ENCODE results near the gene LSM14B.
A peak's percentile ranks its signal among the peaks of the same experiment; 100 is the strongest.

The LSM14B gene

GRCh38 chr20:62137478-62138203 is 15.4 kb downstream of the LSM14B start:
- H4K12ac ChIP-seq (ENCODE audit: low read depth, low read length), result no peak overlapping the region
- H3K23ac ChIP-seq (ENCODE audit: low read length), result no peak overlapping the region
- H3K14ac ChIP-seq (ENCODE audit: low read length), result no peak overlapping the region
- no peak overlapping the region for H4K8ac ChIP-seq (ENCODE audit: low read depth, low read length)
- H3K4me3 ChIP-seq (ENCODE audit: low read depth, low read length), result no peak overlapping the region
- H3K79me1 ChIP-seq (ENCODE audit: low read length), result no peaks in the 10 kb centered on the region
- H3K36me3 ChIP-seq (ENCODE audit: control insufficient read depth in 1 of 2, insufficient read depth in 2 of 2, low read length in 2 of 2), result peaks cover 62 to 80% of the 10 kb centered on the region in 2 experiments
- no peak overlapping the region for H3K18ac ChIP-seq (ENCODE audit: low read length)
- H3K79me2 ChIP-seq (ENCODE audit: control insufficient read depth, insufficient read depth, low read length, poor library complexity), result peaks cover 19% of the 10 kb centered on the region
- H2BK12ac ChIP-seq (ENCODE audit: low read length), result no peak overlapping the region
- H3K4me1 ChIP-seq (ENCODE audit: control insufficient read depth in 1 of 2, insufficient read depth in 2 of 2, low read length in 2 of 2), result peaks cover 6 to 12% of the 10 kb centered on the region in 2 experiments
- H3K27ac ChIP-seq (ENCODE audit: low read depth, low read length), result no peak overlapping the region
- no peak overlapping the region for H2BK120ac ChIP-seq (ENCODE audit: insufficient read depth, low read length, poor library complexity)
- no CpG with 5 or more reads among the region's 8 CpGs for WGBS (ENCODE audit: extremely low coverage, insufficient coverage, insufficient read length)
- no peak overlapping the region for H2AK5ac ChIP-seq (ENCODE audit: low read length)
- H3K27me3 ChIP-seq (ENCODE audit: insufficient read depth, low read length), result no peaks in the 10 kb centered on the region
- H2BK5ac ChIP-seq (ENCODE audit: low read depth, low read length, poor library complexity), result no peak overlapping the region
- no peak overlapping the region for H3K4me2 ChIP-seq (ENCODE audit: low read length)
- peaks cover 2% of the 10 kb centered on the region for H3K9me3 ChIP-seq (ENCODE audit: insufficient read depth, low read depth, low read length)
- H4K91ac ChIP-seq (ENCODE audit: low read depth, low read length), result no peak overlapping the region
- no peak overlapping the region for H3K4ac ChIP-seq (ENCODE audit: low read depth, low read length)
- H2AFZ ChIP-seq (ENCODE audit: insufficient read depth, low read length, poor library complexity), result no peak overlapping the region
- no peak overlapping the region for H3K9ac ChIP-seq (ENCODE audit: low read length)
- no peak for DNase-seq

- no peak overlapping the region for H3K27ac ChIP-seq (ENCODE audit: low read depth, low read length)
- H3K27me3 ChIP-seq (ENCODE audit: insufficient read depth, low read length), result no peaks in the 10 kb centered on the region
- H3K4me1 ChIP-seq (ENCODE audit: control insufficient read depth in 1 of 2, insufficient read depth in 2 of 2, low read length in 2 of 2), result peaks cover 6 to 12% of the 10 kb centered on the region in 2 experiments
- peaks cover 2% of the 10 kb centered on the region for H3K9me3 ChIP-seq (ENCODE audit: insufficient read depth, low read depth, low read length)
- peaks cover 57 to 74% of the 10 kb centered on the region in 2 experiments for H3K36me3 ChIP-seq (ENCODE audit: control insufficient read depth in 1 of 2, insufficient read depth in 2 of 2, low read length in 2 of 2)
- 100% methylated on average over 2 of the region's 11 CpGs for WGBS (ENCODE audit: extremely low coverage, insufficient coverage, insufficient read length)
- no peak overlapping the region for H3K4me2 ChIP-seq (ENCODE audit: low read length)
- H4K12ac ChIP-seq (ENCODE audit: low read depth, low read length), result no peak overlapping the region
- H2AFZ ChIP-seq (ENCODE audit: insufficient read depth, low read length, poor library complexity), result no peak overlapping the region
- no peak overlapping the region for H3K4ac ChIP-seq (ENCODE audit: low read depth, low read length)
- H3K23ac ChIP-seq (ENCODE audit: low read length), result no peak overlapping the region
- H2BK12ac ChIP-seq (ENCODE audit: low read length), result no peak overlapping the region
- H3K79me2 ChIP-seq (ENCODE audit: control insufficient read depth, insufficient read depth, low read length, poor library complexity), result peaks cover 24% of the 10 kb centered on the region
- H3K18ac ChIP-seq (ENCODE audit: low read length), result no peak overlapping the region
- H3K9ac ChIP-seq (ENCODE audit: low read length), result no peak overlapping the region
- H4K91ac ChIP-seq (ENCODE audit: low read depth, low read length), result no peak overlapping the region
- H3K4me3 ChIP-seq (ENCODE audit: low read depth, low read length), result peak overlapping the region; percentile 26
- H3K14ac ChIP-seq (ENCODE audit: low read length), result no peak overlapping the region
- no peak overlapping the region for H2AK5ac ChIP-seq (ENCODE audit: low read length)
- no peak for DNase-seq
- no peak overlapping the region for H2BK120ac ChIP-seq (ENCODE audit: insufficient read depth, low read length, poor library complexity)
- no peak overlapping the region for H4K8ac ChIP-seq (ENCODE audit: low read depth, low read length)
- no peak overlapping the region for H2BK5ac ChIP-seq (ENCODE audit: low read depth, low read length, poor library complexity)
- H3K79me1 ChIP-seq (ENCODE audit: low read length), result peaks cover 5% of the 10 kb centered on the region
Observed at GRCh38 chr20:62138204-62138543, 15.9 kb downstream of the LSM14B start.

- no CpG with 5 or more reads among the region's 10 CpGs for WGBS (ENCODE audit: extremely low coverage, insufficient coverage, insufficient read length)
Observed at GRCh38 chr20:62138912-62139311, 16.6 kb downstream of the LSM14B start.

GRCh38 chr20:62139636-62140035 is 17.4 kb downstream of the LSM14B start:
- DNase-seq, result no peak
- peaks cover 2% of the 10 kb centered on the region for H3K9me3 ChIP-seq (ENCODE audit: insufficient read depth, low read depth, low read length)
- H3K4ac ChIP-seq (ENCODE audit: low read depth, low read length), result peak overlapping the region; percentile 6

More at GRCh38 chr20:62138912-62139311, 16.6 kb downstream of the LSM14B start:
- no peak overlapping the region for H3K4me2 ChIP-seq (ENCODE audit: low read length)
- H3K27me3 ChIP-seq (ENCODE audit: insufficient read depth, low read length), result no peaks in the 10 kb centered on the region
- H3K4me1 ChIP-seq (ENCODE audit: control insufficient read depth in 1 of 2, insufficient read depth in 2 of 2, low read length in 2 of 2), result peaks cover 6 to 12% of the 10 kb centered on the region in 2 experiments
- H2BK120ac ChIP-seq (ENCODE audit: insufficient read depth, low read length, poor library complexity), result no peak overlapping the region
- no peak for DNase-seq
- H4K8ac ChIP-seq (ENCODE audit: low read depth, low read length), result no peak overlapping the region
- H3K79me2 ChIP-seq (ENCODE audit: control insufficient read depth, insufficient read depth, low read length, poor library complexity), result peaks cover 24% of the 10 kb centered on the region
- peaks cover 7% of the 10 kb centered on the region for H3K79me1 ChIP-seq (ENCODE audit: low read length)
- peaks cover 2% of the 10 kb centered on the region for H3K9me3 ChIP-seq (ENCODE audit: insufficient read depth, low read depth, low read length)
- H3K27ac ChIP-seq (ENCODE audit: low read depth, low read length), result no peak overlapping the region
- no peak overlapping the region for H2BK12ac ChIP-seq (ENCODE audit: low read length)
- H3K4ac ChIP-seq (ENCODE audit: low read depth, low read length), result no peak overlapping the region
- no peak overlapping the region for H3K23ac ChIP-seq (ENCODE audit: low read length)
- no peak overlapping the region for H4K12ac ChIP-seq (ENCODE audit: low read depth, low read length)
- no peak overlapping the region for H4K91ac ChIP-seq (ENCODE audit: low read depth, low read length)
- H2BK5ac ChIP-seq (ENCODE audit: low read depth, low read length, poor library complexity), result no peak overlapping the region
- no peak overlapping the region for H2AK5ac ChIP-seq (ENCODE audit: low read length)
- H3K36me3 ChIP-seq (ENCODE audit: control insufficient read depth in 1 of 2, insufficient read depth in 2 of 2, low read length in 2 of 2), result peaks cover 50 to 67% of the 10 kb centered on the region in 2 experiments
- H3K18ac ChIP-seq (ENCODE audit: low read length), result no peak overlapping the region
- no peak overlapping the region for H3K14ac ChIP-seq (ENCODE audit: low read length)
- H3K4me3 ChIP-seq (ENCODE audit: low read depth, low read length), result no peak overlapping the region
- no peak overlapping the region for H2AFZ ChIP-seq (ENCODE audit: insufficient read depth, low read length, poor library complexity)
- H3K9ac ChIP-seq (ENCODE audit: low read length), result no peak overlapping the region

More at GRCh38 chr20:62139636-62140035, 17.4 kb downstream of the LSM14B start:
- H4K8ac ChIP-seq (ENCODE audit: low read depth, low read length), result no peak overlapping the region
- WGBS (ENCODE audit: extremely low coverage, insufficient coverage, insufficient read length), result no CpG with 5 or more reads among the region's 13 CpGs
- no peak overlapping the region for H3K23ac ChIP-seq (ENCODE audit: low read length)
- H4K91ac ChIP-seq (ENCODE audit: low read depth, low read length), result no peak overlapping the region
- H3K36me3 ChIP-seq (ENCODE audit: control insufficient read depth in 1 of 2, insufficient read depth in 2 of 2, low read length in 2 of 2), result peaks cover 46 to 62% of the 10 kb centered on the region in 2 experiments
- peaks cover 7% of the 10 kb centered on the region for H3K79me1 ChIP-seq (ENCODE audit: low read length)
- H2BK120ac ChIP-seq (ENCODE audit: insufficient read depth, low read length, poor library complexity), result no peak overlapping the region
- no peak overlapping the region for H4K12ac ChIP-seq (ENCODE audit: low read depth, low read length)
- H3K27ac ChIP-seq (ENCODE audit: low read depth, low read length), result no peak overlapping the region
- H3K27me3 ChIP-seq (ENCODE audit: insufficient read depth, low read length), result no peaks in the 10 kb centered on the region
- peaks cover 6 to 12% of the 10 kb centered on the region in 2 experiments for H3K4me1 ChIP-seq (ENCODE audit: control insufficient read depth in 1 of 2, insufficient read depth in 2 of 2, low read length in 2 of 2)
- H2BK5ac ChIP-seq (ENCODE audit: low read depth, low read length, poor library complexity), result no peak overlapping the region
- peaks cover 31% of the 10 kb centered on the region for H3K79me2 ChIP-seq (ENCODE audit: control insufficient read depth, insufficient read depth, low read length, poor library complexity)
- H3K4me2 ChIP-seq (ENCODE audit: low read length), result no peak overlapping the region
- H2BK12ac ChIP-seq (ENCODE audit: low read length), result no peak overlapping the region
- no peak overlapping the region for H2AK5ac ChIP-seq (ENCODE audit: low read length)
- H3K14ac ChIP-seq (ENCODE audit: low read length), result no peak overlapping the region
- H3K4me3 ChIP-seq (ENCODE audit: low read depth, low read length), result no peak overlapping the region
- no peak overlapping the region for H2AFZ ChIP-seq (ENCODE audit: insufficient read depth, low read length, poor library complexity)
- H3K9ac ChIP-seq (ENCODE audit: low read length), result no peak overlapping the region
- no peak overlapping the region for H3K18ac ChIP-seq (ENCODE audit: low read length)

All from trophoblast cell (in vitro differentiated cells and primary cell).